ENCODE data around the gene RASGRF1. TPM values are rescaled to one million over a fixed set of nuclear protein-coding genes. Genes with fewer than 3 reads are reported as not detected.

RASGRF1 gene
- total and polyA plus RNA-seq, 9 of the 15 experiments (the other 6 are each of a cell fraction or from before 2014, with no cell fraction given): 0.03 to 0.58 (median 0.06) TPM; not detected in 1

DNA sequence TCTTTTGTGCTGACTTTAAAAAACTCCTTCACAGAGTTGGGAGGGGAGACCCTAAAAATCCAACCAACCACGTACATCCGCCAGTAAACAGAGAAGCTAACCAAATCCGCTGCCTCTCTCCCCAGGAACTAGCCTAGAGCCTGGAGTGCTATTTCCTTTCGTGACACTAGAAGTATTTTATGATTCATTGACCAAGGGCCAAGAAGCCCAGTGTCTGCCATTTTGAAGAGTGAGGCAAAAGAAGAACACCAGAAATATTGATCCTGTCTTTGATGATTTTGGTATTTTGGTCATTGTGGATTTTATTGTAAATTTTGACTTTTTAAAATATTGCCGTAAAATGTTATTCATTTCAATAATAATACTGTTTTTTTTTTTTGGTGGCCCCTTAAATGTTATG is 135.2 kb downstream of the RASGRF1 start (continued):
- TF ChIP-seq NONO (IDR thresholded peaks at IDR 0.05; ENCODE audit: low read depth in 2 of 2, low read length in 1 of 2) (no peak), MEF2A (IDR thresholded peaks at IDR 0.05; ENCODE audit: control insufficient read depth, low read depth, low read length) (no peak), SMAD1 (IDR thresholded peaks at IDR 0.05; ENCODE audit: low read depth, low read length, partially characterized antibody) (no peak), MEIS2 (IDR thresholded peaks at IDR 0.05; ENCODE audit: partially characterized antibody) (peak; percentile 2), HEY1 (CRISPR knock-in tag; IDR thresholded peaks at IDR 0.05; ENCODE audit: borderline replicate concordance) (no peak)

DNA sequence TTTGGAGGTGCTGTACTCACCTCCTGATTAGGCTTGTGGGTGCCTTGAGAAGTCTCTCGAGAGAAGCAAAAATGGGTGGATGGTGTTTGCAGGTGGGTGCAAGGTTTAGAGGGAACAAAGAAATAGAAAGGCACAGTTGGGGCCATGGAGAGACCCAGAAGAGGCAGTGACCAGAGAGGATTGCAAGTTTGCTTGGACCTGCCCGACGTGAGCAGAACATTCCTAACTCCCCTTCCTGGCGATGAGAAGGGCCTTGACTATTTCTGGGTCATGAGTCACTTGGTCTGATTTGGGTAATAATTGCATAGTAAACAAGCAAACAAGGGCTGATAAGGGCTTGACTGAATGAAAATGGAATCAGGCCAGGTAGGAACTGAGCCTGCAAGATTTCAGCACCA is 138.7 kb downstream of the RASGRF1 start:
- no peaks in the 10 kb centered on the region for H3K36me3 ChIP-seq (ENCODE audit: control insufficient read depth, insufficient read depth, low read length)
- H3K9me1 ChIP-seq (ENCODE audit: control insufficient read depth, insufficient read depth, low read length): no peaks in the 10 kb centered on the region
- no peak for ATAC-seq
- ChIA-PET POLR2A (no interaction called here), CTCF (ENCODE audit: low intra/inter-chr PET ratio) (no interaction called here)
- no peak overlapping the region for H3K4me2 ChIP-seq (ENCODE audit: insufficient read depth, low read length)
- no peaks in the 10 kb centered on the region for H4K20me1 ChIP-seq (replicated peaks; ENCODE audit: control insufficient read depth, insufficient read depth, low read length)
- H3K27me3 ChIP-seq (ENCODE audit: control insufficient read depth in 2 of 2, insufficient read depth in 2 of 2, low read length in 2 of 2): 0 out of 5 replicates have a peak, but pooled peaks cover 0 to 3% of the 10 kb centered on the region in 2 experiments
- no TSS peak for BruUV-seq (replicated peaks)
- no peak overlapping the region for H3K27ac ChIP-seq (ENCODE audit: extremely low read depth, low read depth, low read length)
- in situ Hi-C loops (cut with MboI) (no loop called here), intact Hi-C loops (cut with micrococcal nuclease) (no loop called here)
- no peak overlapping the region for H3K9ac ChIP-seq (ENCODE audit: insufficient read depth in 1 of 2, low read depth in 2 of 2, low read length in 2 of 2)
- no peaks in the 10 kb centered on the region; a peak in 1 of 5 replicates for H3K4me1 ChIP-seq (replicated peaks in 1 of 2; ENCODE audit: control insufficient read depth in 2 of 2, insufficient read depth in 2 of 2, low read length in 2 of 2)
- no peak for FAIRE-seq
- 6% methylated on average over 4 of the region's 4 CpGs for WGBS (ENCODE audit: insufficient coverage, low coverage, missing lambda C conversion rate)
- H3K9me3 ChIP-seq (replicated peaks; ENCODE audit: control insufficient read depth, insufficient read depth, low read depth, low read length): no peaks in the 10 kb centered on the region
- H2AFZ ChIP-seq (ENCODE audit: low read depth, low read length): no peak overlapping the region
- no peaks in the 10 kb centered on the region for H3K79me2 ChIP-seq (ENCODE audit: control insufficient read depth, insufficient read depth, low read length)
- no peak for DNase-seq (ENCODE audit: extremely low read depth in 1 of 4, low spot score in 3 of 4)
- no peak overlapping the region for H3K4me3 ChIP-seq
- TF ChIP-seq NEUROD1 (IDR thresholded peaks at IDR 0.05; ENCODE audit: borderline replicate concordance, low read depth, low read length, partially characterized antibody) (no peak), BACH1 (tag; IDR thresholded peaks at IDR 0.05) (no peak), KHSRP (IDR thresholded peaks at IDR 0.05) (no peak), POLR2B (IDR thresholded peaks at IDR 0.05; ENCODE audit: low read depth, partially characterized antibody) (no peak), PPARD (CRISPR knock-in tag; IDR thresholded peaks at IDR 0.05) (no peak), ZFP36 (IDR thresholded peaks at IDR 0.05; ENCODE audit: low read depth, low read length, partially characterized antibody) (no peak), RBM17 (IDR thresholded peaks at IDR 0.05; ENCODE audit: borderline replicate concordance, low read depth, low read length) (no peak), CEBPG (CRISPR knock-in tag; IDR thresholded peaks at IDR 0.05) (no peak), CEBPG (tag; conservative IDR thresholded peaks at IDR 0.05 in 1 of 2, IDR thresholded peaks at IDR 0.05 in 1 of 2) (no peak), SOX6 (IDR thresholded peaks at IDR 0.05) (peak; percentile 24; the same call in 1 of the 2 replicates), ARID2 (IDR thresholded peaks at IDR 0.05) (no peak), TAL1 (IDR thresholded peaks at IDR 0.05) (no peak), ZNF384 (IDR thresholded peaks at IDR 0.05; ENCODE audit: low read depth, low read length) (no peak)
- TF ChIP-seq, protein P1, sequence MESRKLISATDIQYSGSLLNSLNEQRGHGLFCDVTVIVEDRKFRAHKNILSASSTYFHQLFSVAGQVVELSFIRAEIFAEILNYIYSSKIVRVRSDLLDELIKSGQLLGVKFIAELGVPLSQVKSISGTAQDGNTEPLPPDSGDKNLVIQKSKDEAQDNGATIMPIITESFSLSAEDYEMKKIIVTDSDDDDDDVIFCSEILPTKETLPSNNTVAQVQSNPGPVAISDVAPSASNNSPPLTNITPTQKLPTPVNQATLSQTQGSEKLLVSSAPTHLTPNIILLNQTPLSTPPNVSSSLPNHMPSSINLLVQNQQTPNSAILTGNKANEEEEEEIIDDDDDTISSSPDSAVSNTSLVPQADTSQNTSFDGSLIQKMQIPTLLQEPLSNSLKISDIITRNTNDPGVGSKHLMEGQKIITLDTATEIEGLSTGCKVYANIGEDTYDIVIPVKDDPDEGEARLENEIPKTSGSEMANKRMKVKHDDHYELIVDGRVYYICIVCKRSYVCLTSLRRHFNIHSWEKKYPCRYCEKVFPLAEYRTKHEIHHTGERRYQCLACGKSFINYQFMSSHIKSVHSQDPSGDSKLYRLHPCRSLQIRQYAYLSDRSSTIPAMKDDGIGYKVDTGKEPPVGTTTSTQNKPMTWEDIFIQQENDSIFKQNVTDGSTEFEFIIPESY (CRISPR knock-in tag; IDR thresholded peaks at IDR 0.05): no peak
- TF ChIP-seq, protein P2, sequence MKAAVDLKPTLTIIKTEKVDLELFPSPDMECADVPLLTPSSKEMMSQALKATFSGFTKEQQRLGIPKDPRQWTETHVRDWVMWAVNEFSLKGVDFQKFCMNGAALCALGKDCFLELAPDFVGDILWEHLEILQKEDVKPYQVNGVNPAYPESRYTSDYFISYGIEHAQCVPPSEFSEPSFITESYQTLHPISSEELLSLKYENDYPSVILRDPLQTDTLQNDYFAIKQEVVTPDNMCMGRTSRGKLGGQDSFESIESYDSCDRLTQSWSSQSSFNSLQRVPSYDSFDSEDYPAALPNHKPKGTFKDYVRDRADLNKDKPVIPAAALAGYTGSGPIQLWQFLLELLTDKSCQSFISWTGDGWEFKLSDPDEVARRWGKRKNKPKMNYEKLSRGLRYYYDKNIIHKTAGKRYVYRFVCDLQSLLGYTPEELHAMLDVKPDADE (conservative IDR thresholded peaks at IDR 0.05; ENCODE audit: control insufficient read depth, low read depth, low read length): no peak
